Body of pancreas (tissue), 4 donors: ENCODE measurements around the gene DGCR8. TPM values are rescaled to one million over a fixed set of nuclear protein-coding genes. Genes with fewer than 3 reads are reported as not detected.
A peak's percentile ranks its signal among the peaks of the same experiment; 100 is the strongest.

ENCODE experiments used
- ATAC-seq: fragments of 150-250 bp; one replicate; pipeline ENCODE4 v1.9.1; 2016
- DNase-seq, 4 donors: peaks; one replicate each; pipeline ENCODE4 v3.0.0-alpha.2; 2019
- H3K27ac ChIP-seq, 4 donors: fragments of 200-600 bp; sonication (generic); 1 replicate in 3 of 4; 2 replicates in 1 of 4; pipeline versions ENCODE4 v1.5.1 to v1.6.1; 2016 to 2019; ENCODE audit warnings: mild to moderate bottlenecking in 1 of 4, mixed read lengths in 1 of 4, moderate library complexity in 1 of 4
- H3K27me3 ChIP-seq, 2 donors: fragments of 200-600 bp; sonication (generic); one replicate each; pipeline ENCODE4 v1.6.0; 2016; ENCODE audit warnings: mild to moderate bottlenecking in 1 of 2
- H3K36me3 ChIP-seq, 2 donors: fragments of 200-600 bp; sonication (generic); replicated peaks in 1 of 2; 2 replicates each; pipeline ENCODE4 v1.5.1; 2016; ENCODE audit warnings: low read depth in 2 of 2; ENCODE audit not compliant: insufficient read depth in 1 of 2
- H3K4me1 ChIP-seq: fragments of 200-600 bp; sonication (generic); one replicate; pipeline ENCODE4 v1.6.0; 2016
- H3K4me3 ChIP-seq, 2 donors: fragments of 200-600 bp; sonication (generic); 1 replicate in 1 of 2; 2 replicates in 1 of 2; pipeline ENCODE4 v1.5.1; 2016 to 2019
- H3K9me3 ChIP-seq, 3 donors: fragments of 200-600 bp; sonication (generic); 1 replicate in 2 of 3; 2 replicates in 1 of 3; pipeline ENCODE4 v1.5.1; 2016
- POLR2A ChIP-seq, 3 donors: fragments of 450-650 bp; IDR thresholded peaks; one replicate each; pipeline ENCODE4 v1.6.1; 2016; ENCODE audit warnings: antibody characterized with exemption in 3 of 3, mild to moderate bottlenecking in 2 of 3
- WGBS, 2 donors: methylation state at CpG; one replicate each; pipeline ENCODE4 v1.1.5; 2017; 5-methylcytosine and 5-hydroxymethylcytosine counted together
- intact Hi-C: fragments of 100-400 bp; cut with DNase I; formaldehyde crosslinking; loops from one replicate; pipeline ENCODE4 v1.15.1; 2023
- total RNA-seq, 2 donors: library from RNA; depleted of rRNA; stranded (reverse); fragments of >200 nt; gene quantifications; one replicate each; pipeline ENCODE4 v1.1.0, GENCODE V29; 2016
- TF ChIP-seq, protein P1 (sequence below), 7 experiments: fragments of 450-650 bp in 4 of 7; fragments of 200-600 bp in 3 of 7; sonication (generic) in 3 of 7; IDR thresholded peaks; one replicate each; pipeline ENCODE4 v1.5.1; 2016 to 2019; ENCODE audit warnings: antibody characterized with exemption in 7 of 7

DGCR8 gene
- total RNA-seq, 2 donors from 2014 or later: 25.7 to 53.4 TPM

DNA sequence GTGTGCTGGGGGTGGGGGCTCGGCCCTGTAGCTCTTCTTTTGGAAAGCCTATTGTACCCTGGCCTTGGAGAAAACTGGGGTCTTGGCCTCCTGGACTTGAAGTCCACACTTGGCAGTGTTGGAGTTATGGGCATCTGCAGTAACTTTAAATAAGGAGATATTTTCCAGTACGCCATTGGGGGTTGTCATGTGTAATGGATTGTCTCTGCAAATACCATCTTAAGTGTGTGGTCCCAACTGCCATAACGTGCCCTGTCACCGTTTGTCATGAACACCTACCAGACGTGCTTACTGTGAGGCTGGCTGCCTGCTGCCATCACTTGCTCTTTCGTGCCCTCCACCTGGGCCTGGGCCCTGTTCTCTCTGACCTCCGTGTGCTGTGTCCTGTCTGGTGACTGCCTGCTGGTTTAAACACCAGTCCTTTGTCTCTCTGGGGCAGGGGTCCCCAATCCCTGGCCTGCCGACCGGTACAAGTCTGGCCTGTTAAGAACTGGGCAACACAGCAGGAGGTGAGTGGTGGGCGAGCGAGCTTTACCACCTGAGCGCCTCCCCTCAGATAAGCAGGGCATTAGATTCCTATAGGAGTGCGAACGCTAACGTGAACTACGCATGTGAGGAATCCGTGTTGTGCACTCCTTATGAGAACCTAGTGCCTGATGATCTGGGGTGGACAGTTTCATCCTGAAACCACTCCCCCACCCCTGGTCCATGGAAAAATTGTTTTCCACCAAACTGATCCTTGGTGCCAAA lies 48.0 kb downstream of the DGCR8 start:
- no peak for DNase-seq
- Histone ChIP-seq H3K4me1 (peaks cover 22% of the 10 kb centered on the region), H3K9me3 (no peaks in the 10 kb centered on the region), H3K27ac (no peak overlapping the region), H3K27me3 (no peaks in the 10 kb centered on the region), H3K4me3 (no peak overlapping the region), H3K36me3 (no peaks in the 10 kb centered on the region)
- 81 to 87% methylated on average over 15 to 17 of the region's 17 CpGs for WGBS, 2 donors
- TF ChIP-seq, protein P1, sequence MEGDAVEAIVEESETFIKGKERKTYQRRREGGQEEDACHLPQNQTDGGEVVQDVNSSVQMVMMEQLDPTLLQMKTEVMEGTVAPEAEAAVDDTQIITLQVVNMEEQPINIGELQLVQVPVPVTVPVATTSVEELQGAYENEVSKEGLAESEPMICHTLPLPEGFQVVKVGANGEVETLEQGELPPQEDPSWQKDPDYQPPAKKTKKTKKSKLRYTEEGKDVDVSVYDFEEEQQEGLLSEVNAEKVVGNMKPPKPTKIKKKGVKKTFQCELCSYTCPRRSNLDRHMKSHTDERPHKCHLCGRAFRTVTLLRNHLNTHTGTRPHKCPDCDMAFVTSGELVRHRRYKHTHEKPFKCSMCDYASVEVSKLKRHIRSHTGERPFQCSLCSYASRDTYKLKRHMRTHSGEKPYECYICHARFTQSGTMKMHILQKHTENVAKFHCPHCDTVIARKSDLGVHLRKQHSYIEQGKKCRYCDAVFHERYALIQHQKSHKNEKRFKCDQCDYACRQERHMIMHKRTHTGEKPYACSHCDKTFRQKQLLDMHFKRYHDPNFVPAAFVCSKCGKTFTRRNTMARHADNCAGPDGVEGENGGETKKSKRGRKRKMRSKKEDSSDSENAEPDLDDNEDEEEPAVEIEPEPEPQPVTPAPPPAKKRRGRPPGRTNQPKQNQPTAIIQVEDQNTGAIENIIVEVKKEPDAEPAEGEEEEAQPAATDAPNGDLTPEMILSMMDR (IDR thresholded peaks at IDR 0.05): no peak
- TF ChIP-seq POLR2A (IDR thresholded peaks at IDR 0.05): no peak
- intact Hi-C loops: no loop called here
- ATAC-seq: no peak

- Histone ChIP-seq H3K4me3 (no peak overlapping the region), H3K4me1 (peaks cover 26% of the 10 kb centered on the region), H3K27ac (no peak overlapping the region), H3K9me3 (no peaks in the 10 kb centered on the region), H3K27me3 (no peaks in the 10 kb centered on the region), H3K36me3 (no peaks in the 10 kb centered on the region)
- WGBS, 2 donors: 50 to 58% methylated on average over 2 of the region's 2 CpGs
- intact Hi-C loops: no loop called here
- ATAC-seq: no peak
- DNase-seq: no peak
- TF ChIP-seq, protein P1 (IDR thresholded peaks at IDR 0.05): no peak
- no peak for TF ChIP-seq POLR2A (IDR thresholded peaks at IDR 0.05)
Observed at GRCh38 chr22:20128619-20128901, 48.5 kb downstream of the DGCR8 start.

DNA sequence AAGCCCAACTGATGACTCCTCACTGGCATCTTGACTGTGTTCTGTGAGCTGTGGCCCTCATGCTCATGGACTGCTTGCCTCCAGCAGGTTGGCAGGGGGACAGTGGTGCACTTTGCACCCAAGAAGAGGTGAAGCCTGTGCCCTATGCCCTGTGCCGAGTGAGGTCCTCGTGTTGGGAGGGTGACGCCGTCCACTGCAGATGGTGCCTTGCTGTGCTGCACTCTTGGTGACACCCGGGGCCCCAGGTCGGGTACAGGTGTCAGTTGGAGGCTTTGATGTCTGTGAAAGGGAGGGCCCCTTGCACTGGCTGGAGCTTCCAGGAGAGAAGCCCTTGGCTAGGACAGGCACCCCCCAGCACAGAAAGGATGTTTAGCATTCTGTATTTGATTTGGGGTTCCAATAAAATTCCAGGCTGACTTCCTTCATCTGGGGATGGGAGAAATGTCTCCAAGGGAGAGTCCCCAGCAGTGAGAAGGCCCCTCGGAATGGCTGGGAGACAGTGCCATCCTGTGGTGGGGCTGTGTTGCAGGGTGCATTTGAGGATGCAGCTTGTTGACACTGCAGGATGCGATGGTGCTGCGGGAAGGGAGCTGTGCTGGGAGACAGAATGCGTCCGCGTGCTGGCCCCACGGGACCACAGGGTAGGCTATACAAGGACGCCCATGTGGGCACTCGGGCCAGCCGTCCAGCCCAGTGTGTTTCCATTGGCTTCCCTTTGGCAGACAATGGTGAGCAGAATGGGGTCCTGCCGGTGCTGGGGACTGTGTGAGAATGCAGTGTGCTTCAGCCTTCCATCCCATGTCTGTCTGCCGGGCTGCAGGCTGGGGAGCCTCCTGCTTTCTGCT lies 49.1 kb downstream of the DGCR8 start:
- no peak for ATAC-seq
- Histone ChIP-seq H3K9me3 (no peaks in the 10 kb centered on the region), H3K27ac (no peak overlapping the region), H3K36me3 (no peaks in the 10 kb centered on the region), H3K27me3 (no peaks in the 10 kb centered on the region), H3K4me3 (no peak overlapping the region), H3K4me1 (peaks cover 31% of the 10 kb centered on the region)
- peak; percentile 37 to 55 (median 39) for DNase-seq
- TF ChIP-seq, protein P1 (IDR thresholded peaks at IDR 0.05): peak in 5 of 7 experiments; percentile 10 to 54 (median 40)
- TF ChIP-seq POLR2A (IDR thresholded peaks at IDR 0.05): no peak
- 26 to 31% methylated on average over 8 to 18 of the region's 18 CpGs for WGBS, 2 donors
- intact Hi-C loops: no loop called here

DNA sequence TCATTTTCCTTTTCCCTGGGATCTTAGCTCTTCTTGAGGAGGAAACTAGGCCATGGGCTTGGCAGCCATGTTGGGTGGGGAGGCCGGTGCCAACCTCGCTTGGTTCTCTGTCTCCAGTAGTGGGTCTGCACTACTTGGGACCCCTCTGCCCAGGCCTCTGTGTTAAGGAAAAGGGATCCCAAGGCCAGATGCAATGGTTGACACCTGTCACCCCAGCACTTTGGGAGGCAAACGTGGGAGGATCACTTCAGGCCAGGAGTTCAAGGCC lies 49.6 kb downstream of the DGCR8 start:
- intact Hi-C loops: no loop called here
- TF ChIP-seq, protein P1 (IDR thresholded peaks at IDR 0.05): no peak
- TF ChIP-seq POLR2A (IDR thresholded peaks at IDR 0.05): no peak
- Histone ChIP-seq H3K27me3 (no peaks in the 10 kb centered on the region), H3K9me3 (no peaks in the 10 kb centered on the region), H3K27ac (no peak overlapping the region), H3K36me3 (no peaks in the 10 kb centered on the region), H3K4me1 (peaks cover 37% of the 10 kb centered on the region), H3K4me3 (no peak overlapping the region)
- no peak for ATAC-seq
- DNase-seq: no peak
- 65 to 72% methylated on average over 3 of the region's 3 CpGs for WGBS, 2 donors
